Hepatocyte (in vitro differentiated cells): ENCODE measurements around the gene RND3.

ENCODE experiments used
- EZH2phosphoT487 ChIP-seq: fragments of 200-600 bp; sonication (generic); IDR thresholded peaks from one replicate; pipeline ENCODE4 v1.6.1; 2018; ENCODE audit warnings: antibody characterized with exemption, mild to moderate bottlenecking, low read depth, moderate library complexity; ENCODE audit not compliant: unreplicated experiment, severe bottlenecking
- TF ChIP-seq, protein P1 (sequence below): fragments of 200-600 bp; sonication (generic); IDR thresholded peaks from 2 replicates; pipeline ENCODE4 v1.5.1; 2016; ENCODE audit warnings: antibody characterized with exemption, mild to moderate bottlenecking; ENCODE audit not compliant: poor library complexity

DNA sequence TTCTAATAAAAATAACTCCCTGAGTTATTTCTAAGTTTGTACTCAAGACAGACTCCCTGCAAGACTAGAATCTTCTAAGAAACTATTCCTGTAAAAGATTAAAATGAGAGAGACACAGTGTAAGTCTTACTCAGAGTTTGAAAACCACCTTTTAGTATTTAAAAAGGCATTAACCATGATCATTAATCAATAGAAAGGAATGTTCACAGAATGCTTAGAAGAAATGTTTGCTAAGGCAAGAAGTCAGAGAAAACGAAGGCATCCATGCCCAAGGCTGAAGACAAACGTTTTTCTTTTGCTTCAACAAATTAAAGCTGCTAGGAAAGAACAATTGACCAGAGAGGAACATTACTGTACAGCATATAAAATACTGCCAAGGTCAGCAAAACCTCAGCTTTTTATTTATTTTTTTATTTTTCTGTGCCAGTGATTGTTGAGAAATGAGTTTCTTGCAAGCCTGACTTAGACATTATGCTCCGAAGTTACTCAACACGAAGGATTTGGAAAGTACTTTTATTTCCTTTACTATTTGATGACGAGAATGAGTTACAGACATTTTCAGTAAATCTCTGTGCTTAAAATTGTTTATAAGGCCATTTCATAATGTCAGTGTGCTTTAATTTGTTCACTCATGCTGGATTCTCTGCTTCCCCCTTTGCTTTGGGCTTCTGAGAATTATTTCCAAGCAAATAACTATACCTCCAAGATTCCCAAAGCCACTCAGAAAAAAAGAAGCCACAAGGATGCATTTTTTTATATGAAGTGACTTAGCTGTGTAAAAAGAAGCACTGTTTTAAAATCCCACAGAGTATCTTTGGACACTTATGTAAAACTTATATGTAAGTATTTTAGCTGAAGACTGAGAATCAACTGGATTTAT lies 20.5 kb downstream of the RND3 start:
- TF ChIP-seq, protein P1, sequence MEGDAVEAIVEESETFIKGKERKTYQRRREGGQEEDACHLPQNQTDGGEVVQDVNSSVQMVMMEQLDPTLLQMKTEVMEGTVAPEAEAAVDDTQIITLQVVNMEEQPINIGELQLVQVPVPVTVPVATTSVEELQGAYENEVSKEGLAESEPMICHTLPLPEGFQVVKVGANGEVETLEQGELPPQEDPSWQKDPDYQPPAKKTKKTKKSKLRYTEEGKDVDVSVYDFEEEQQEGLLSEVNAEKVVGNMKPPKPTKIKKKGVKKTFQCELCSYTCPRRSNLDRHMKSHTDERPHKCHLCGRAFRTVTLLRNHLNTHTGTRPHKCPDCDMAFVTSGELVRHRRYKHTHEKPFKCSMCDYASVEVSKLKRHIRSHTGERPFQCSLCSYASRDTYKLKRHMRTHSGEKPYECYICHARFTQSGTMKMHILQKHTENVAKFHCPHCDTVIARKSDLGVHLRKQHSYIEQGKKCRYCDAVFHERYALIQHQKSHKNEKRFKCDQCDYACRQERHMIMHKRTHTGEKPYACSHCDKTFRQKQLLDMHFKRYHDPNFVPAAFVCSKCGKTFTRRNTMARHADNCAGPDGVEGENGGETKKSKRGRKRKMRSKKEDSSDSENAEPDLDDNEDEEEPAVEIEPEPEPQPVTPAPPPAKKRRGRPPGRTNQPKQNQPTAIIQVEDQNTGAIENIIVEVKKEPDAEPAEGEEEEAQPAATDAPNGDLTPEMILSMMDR = no peak
- TF ChIP-seq EZH2phosphoT487 = no peak
